Stimulated activated CD8-positive, alpha-beta memory T cell treated with anti-CD3 and anti-CD28 coated beads, Interleukin-7, amount 100 ng/mL, for 4 hours (primary cell): Measurements from ENCODE around the gene PTH2R.

Source experiments
- DNase-seq, 2 donors: peaks; one replicate each; pipeline ENCODE4 v3.0.0-alpha.2; 2020; ENCODE audit warnings: low read depth in 2 of 2

Gene PTH2R

GRCh38 chr2:208542465-208543041 lies 136.0 kb downstream of the PTH2R start:
- DNase-seq, result no peak
